MCF 10A (cell line): ENCODE data around the gene ZNF804B. TPM values are rescaled to one million over a fixed set of nuclear protein-coding genes. Genes with fewer than 3 reads are reported as not detected.

ENCODE experiments used
- BruUV-seq: library from RNA; stranded (reverse); fragments of 400-500 nt; replicated peaks from 2 replicates; lab custom pipeline; 2021; lab: Mats Ljungman, UMichigan
- CTCF ChIA-PET: fragments of 300-600 bp; sonication (Branson Sonifier 250); formaldehyde crosslinking; extraction: SDS; loops from one replicate; lab custom pipeline; 2021; ENCODE audit warnings: antibody characterized with exemption, inconsistent platforms; lab: Yijun Ruan, JAX
- POLR2A ChIA-PET: fragments of 300-600, 350-650 bp; sonication (Branson Sonifier 250); formaldehyde crosslinking; extraction: SDS; loops from one replicate; lab custom pipeline; 2020; ENCODE audit warnings: antibody characterized with exemption, inconsistent platforms; lab: Yijun Ruan, JAX
- DNase-seq: peaks from one replicate; pipeline ENCODE4 v3.0.0-alpha.2; 2018; ENCODE audit not compliant: unreplicated experiment
- H3K27ac Mint-ChIP-seq: one replicate; pipeline ENCODE4 v1.8.0; 2022; ENCODE audit warnings: mild to moderate bottlenecking, low read depth, mixed read lengths; ENCODE audit not compliant: unreplicated experiment
- H3K27me3 Mint-ChIP-seq: one replicate; pipeline ENCODE4 v1.8.0; 2022; ENCODE audit warnings: mixed read lengths; ENCODE audit not compliant: insufficient read depth, unreplicated experiment
- H3K36me3 Mint-ChIP-seq: one replicate; pipeline ENCODE4 v1.8.0; 2022; ENCODE audit warnings: mild to moderate bottlenecking, moderate library complexity, mixed read lengths; ENCODE audit not compliant: insufficient read depth, unreplicated experiment
- H3K4me1 Mint-ChIP-seq: one replicate; pipeline ENCODE4 v1.8.0; 2022; ENCODE audit warnings: mixed read lengths; ENCODE audit not compliant: insufficient read depth, unreplicated experiment
- H3K4me3 Mint-ChIP-seq: one replicate; pipeline ENCODE4 v1.8.0; 2022; ENCODE audit warnings: mild to moderate bottlenecking, moderate library complexity, mixed read lengths; ENCODE audit not compliant: unreplicated experiment
- H3K9me3 Mint-ChIP-seq: one replicate; pipeline ENCODE4 v1.8.0; 2022; ENCODE audit warnings: mixed read lengths; ENCODE audit not compliant: unreplicated experiment
- CTCF ChIP-seq: fragments of 200-600 bp; IDR thresholded peaks from one replicate; pipeline ENCODE4 v1.8.0; 2022; ENCODE audit warnings: antibody characterized with exemption, mild to moderate bottlenecking; ENCODE audit not compliant: unreplicated experiment
- intact Hi-C: fragments of 100-400 bp; cut with micrococcal nuclease; formaldehyde crosslinking; loops from 2 replicates; pipeline ENCODE4 v1.14.1; 2022
- total RNA-seq: library from RNA; stranded (reverse); gene quantifications from 2 replicates; pipeline ENCODE4 v1.2.3, GENCODE V29; 2022

Gene ZNF804B
- total RNA-seq, 1 experiment from 2014 or later, result not detected

GRCh38 chr7:88922944-88923343 is 163.4 kb downstream of the ZNF804B start:
- intact Hi-C loops, result no loop called here
- ChIA-PET CTCF (no interaction called here), POLR2A (no interaction called here)
- TF ChIP-seq CTCF, result no peak
- no peak for DNase-seq
- Mint-ChIP-seq H3K27me3 (peaks cover 23% of the 10 kb centered on the region), H3K36me3 (no peaks in the 10 kb centered on the region), H3K4me3 (no peak overlapping the region), H3K9me3 (no peaks in the 10 kb centered on the region), H3K4me1 (no peaks in the 10 kb centered on the region), H3K27ac (no peak overlapping the region)
- BruUV-seq, result no TSS peak

GRCh38 chr7:88928276-88928675 is 168.8 kb downstream of the ZNF804B start:
- H3K4me1 Mint-ChIP-seq, result no peaks in the 10 kb centered on the region
- no peaks in the 10 kb centered on the region for H3K36me3 Mint-ChIP-seq
- CTCF ChIA-PET, result no interaction called here
- H3K27me3 Mint-ChIP-seq, result peaks cover 18% of the 10 kb centered on the region
- no peak overlapping the region for H3K4me3 Mint-ChIP-seq
- no peak overlapping the region for H3K27ac Mint-ChIP-seq
- POLR2A ChIA-PET, result no interaction called here
- no TSS peak for BruUV-seq
- DNase-seq, result no peak
- intact Hi-C loops, result no loop called here
- H3K9me3 Mint-ChIP-seq, result no peaks in the 10 kb centered on the region
- TF ChIP-seq CTCF, result no peak

- Mint-ChIP-seq H3K27me3 (peaks cover 23% of the 10 kb centered on the region), H3K36me3 (no peaks in the 10 kb centered on the region), H3K9me3 (no peaks in the 10 kb centered on the region), H3K27ac (no peak overlapping the region), H3K4me3 (no peak overlapping the region), H3K4me1 (no peaks in the 10 kb centered on the region)
- intact Hi-C loops, result no loop called here
- POLR2A ChIA-PET, result no interaction called here
- CTCF ChIA-PET, result no interaction called here
- no peak for TF ChIP-seq CTCF
- no TSS peak for BruUV-seq
- DNase-seq, result no peak
Observed at GRCh38 chr7:88929719-88930118, 170.2 kb downstream of the ZNF804B start.

- ChIA-PET CTCF (interaction anchor here (0.6 to 0.7 kb wide), 2 partner anchors 74 to 1364 kb away, joined by 3 read pairs; no protein-coding TSS in a partner anchor), POLR2A (no interaction called here)
- Mint-ChIP-seq H3K4me1 (no peaks in the 10 kb centered on the region), H3K27me3 (peaks cover 27% of the 10 kb centered on the region), H3K36me3 (no peaks in the 10 kb centered on the region), H3K9me3 (no peaks in the 10 kb centered on the region), H3K27ac (no peak overlapping the region), H3K4me3 (no peak overlapping the region)
- TF ChIP-seq CTCF, result no peak
- BruUV-seq, result no TSS peak
- intact Hi-C loops, result no loop called here
- no peak for DNase-seq
Observed at GRCh38 chr7:88933285-88933684, 173.8 kb downstream of the ZNF804B start.
